Panc1 (cell line): ENCODE results near the gene WDR35. TPM values are rescaled to one million over a fixed set of nuclear protein-coding genes. Genes with fewer than 3 reads are reported as not detected.

Experiments used
- ATAC-seq: fragments of 200-7000 bp; cut with Tn5 transposase; 2 replicates; pipeline ENCODE4 v1.9.1; 2020; ENCODE audit warnings: mild to moderate bottlenecking, moderate library complexity
- BruUV-seq: library from RNA; stranded (reverse); fragments of 400-500 nt; replicated peaks from 2 replicates; lab custom pipeline; 2021; lab: Mats Ljungman, UMichigan
- CTCF ChIA-PET: fragments of 300-600 bp; sonication (Branson Sonifier 250); formaldehyde crosslinking; loops from one replicate; lab custom pipeline; 2022; ENCODE audit warnings: antibody characterized with exemption; lab: Charles Lee
- POLR2A ChIA-PET: fragments of 300-600 bp; sonication (Branson Sonifier 250); formaldehyde crosslinking; loops from one replicate; lab custom pipeline; 2022; ENCODE audit warnings: antibody characterized with exemption; lab: Charles Lee
- DNase-seq: peaks from one replicate; pipeline ENCODE4 v3.0.0-alpha.2; 2010; ENCODE audit warnings: low read depth, low spot score
- H3K27ac ChIP-seq: 2 replicates; pipeline ENCODE4 v1.5.1; 2011; ENCODE audit warnings: mild to moderate bottlenecking, low read length, inconsistent platforms
- H3K27me3 ChIP-seq: fragments of 200-500 bp; sonication (Bioruptor generic); 2 replicates; pipeline ENCODE4 v1.6.0; 2014; ENCODE audit warnings: low read length, inconsistent platforms; ENCODE audit not compliant: control insufficient read depth, insufficient read depth
- H3K36me3 ChIP-seq: fragments of 200-500 bp; sonication (Bioruptor generic); 2 replicates; pipeline ENCODE4 v1.5.1; 2014; ENCODE audit warnings: inconsistent platforms, mild to moderate bottlenecking, low read length, moderate library complexity; ENCODE audit not compliant: control insufficient read depth, insufficient read depth
- H3K4me1 ChIP-seq: 2 replicates; pipeline ENCODE4 v1.5.1; 2011; ENCODE audit warnings: inconsistent platforms, mild to moderate bottlenecking, low read length, moderate library complexity; ENCODE audit not compliant: control insufficient read depth, insufficient read depth
- H3K4me3 ChIP-seq, 2 experiments: 2 replicates each; pipeline ENCODE4 v1.5.1; 2011 to 2012; ENCODE audit warnings: low read depth in 2 of 2, low read length in 2 of 2, mild to moderate bottlenecking in 2 of 2, inconsistent platforms in 1 of 2, moderate library complexity in 1 of 2
- H3K9me3 ChIP-seq: fragments of 200-500 bp; sonication (Bioruptor generic); 2 replicates; pipeline ENCODE4 v1.5.1; 2014; ENCODE audit warnings: low read depth, mild to moderate bottlenecking, inconsistent platforms, low read length, moderate library complexity; ENCODE audit not compliant: control insufficient read depth, insufficient read depth
- CTCF ChIP-seq: fragments of 450-650 bp; IDR thresholded peaks from 2 replicates; pipeline ENCODE4 v1.5.1; 2017; ENCODE audit warnings: mild to moderate bottlenecking
- POLR2AphosphoS5 ChIP-seq: IDR thresholded peaks from 2 replicates; pipeline ENCODE4 v1.6.1; 2012; ENCODE audit warnings: mild to moderate bottlenecking, low read depth, low read length, moderate library complexity
- REST ChIP-seq, 2 experiments: IDR thresholded peaks; 2 replicates each; pipeline ENCODE4 v1.6.1; 2011 to 2012; ENCODE audit warnings: low read depth in 2 of 2, control low read depth in 1 of 2, low read length in 1 of 2, mild to moderate bottlenecking in 1 of 2, moderate library complexity in 1 of 2; ENCODE audit not compliant: insufficient read depth in 1 of 2
- SIN3A ChIP-seq: IDR thresholded peaks from 2 replicates; pipeline ENCODE4 v1.6.1; 2012; ENCODE audit warnings: low read depth, mild to moderate bottlenecking, low read length, moderate library complexity, borderline replicate concordance; ENCODE audit not compliant: insufficient read depth
- TCF7L2 ChIP-seq: IDR thresholded peaks from 2 replicates; pipeline ENCODE4 v1.6.1; 2011; ENCODE audit warnings: mild to moderate bottlenecking, low read depth, low read length, inconsistent platforms
- in situ Hi-C: cut with HindIII; loops from 2 replicates; pipeline ENCODE4 v1.10.0; 2016; ENCODE audit warnings: low sequenced_read_pairs, low pct_unique_long_range_greater_than_20kb
- intact Hi-C: fragments of 100-400 bp; cut with micrococcal nuclease; formaldehyde crosslinking; loops from one replicate; pipeline ENCODE4 v1.10.0; 2022; ENCODE audit not compliant: unreplicated experiment
- total RNA-seq: library from RNA; stranded (reverse); gene quantifications from one replicate; pipeline ENCODE4 v1.2.1, GENCODE V29; 2021; ENCODE audit not compliant: unreplicated experiment

The WDR35 gene
- total RNA-seq, 1 experiment from 2014 or later = 13.8 TPM

- intact Hi-C loops (no loop called here), in situ Hi-C loops (no loop called here)
- ChIA-PET POLR2A (no interaction called here), CTCF (no interaction called here)
- TF ChIP-seq CTCF (no peak), TCF7L2 (no peak), REST (IDR thresholded peaks at IDR 0.05; ENCODE audit: insufficient read depth in 1 of 2, low read depth in 2 of 2, low read length in 1 of 2) (no peak), SIN3A (no peak), POLR2AphosphoS5 (no peak)
- Histone ChIP-seq H3K9me3 (no peaks in the 10 kb centered on the region), H3K4me3 (no peak overlapping the region), H3K36me3 (no peaks in the 10 kb centered on the region; the same call in 1 of the 2 replicates), H3K27ac (no peak overlapping the region), H3K27me3 (no peaks in the 10 kb centered on the region), H3K4me1 (peaks cover 7% of the 10 kb centered on the region)
- BruUV-seq = no TSS peak
- DNase-seq (no peak), ATAC-seq (no peak)
These were observed 3.8 kb upstream of the WDR35 start for GRCh38 chr2:19993731-19994130.

GRCh38 chr2:19991895-19992294 is 2.0 kb upstream of the WDR35 start:
- in situ Hi-C loops = no loop called here
- ATAC-seq = no peak
- Histone ChIP-seq H3K9me3 (no peaks in the 10 kb centered on the region), H3K4me1 (peaks cover 16% of the 10 kb centered on the region), H3K27ac (no peak overlapping the region), H3K27me3 (no peaks in the 10 kb centered on the region), H3K4me3 (no peak overlapping the region), H3K36me3 (peaks cover 1% of the 10 kb centered on the region; the same call in 1 of the 2 replicates)
- CTCF ChIA-PET = no interaction called here
- intact Hi-C loops = no loop called here
- DNase-seq = no peak
- no TSS peak for BruUV-seq
- TF ChIP-seq TCF7L2 (no peak), REST (IDR thresholded peaks at IDR 0.05; ENCODE audit: insufficient read depth in 1 of 2, low read depth in 2 of 2, low read length in 1 of 2) (no peak), CTCF (no peak), POLR2AphosphoS5 (no peak)
- POLR2A ChIA-PET = interaction anchor here (0.5 kb wide), 1 partner anchor 97 kb away, joined by 7 read pairs; no protein-coding TSS in a partner anchor
